PC-3 (cell line): ENCODE results near the gene UVSSA. TPM values are rescaled to one million over a fixed set of nuclear protein-coding genes. Genes with fewer than 3 reads are reported as not detected.

Experiments used
- ATAC-seq: fragments of 200-7000 bp; cut with Tn5 transposase; 2 replicates; pipeline ENCODE4 v1.9.1; 2020; ENCODE audit warnings: mild to moderate bottlenecking, moderate library complexity
- BruUV-seq: library from RNA; stranded (reverse); fragments of 400-500 nt; replicated peaks from 2 replicates; lab custom pipeline; 2021; lab: Mats Ljungman, UMichigan
- CTCF ChIA-PET: fragments of 300-600 bp; sonication (Branson Sonifier 250); formaldehyde crosslinking; loops from one replicate; lab custom pipeline; 2022; ENCODE audit warnings: antibody characterized with exemption; lab: Charles Lee
- POLR2A ChIA-PET: fragments of 300-600 bp; sonication (Branson Sonifier 250); formaldehyde crosslinking; loops from one replicate; lab custom pipeline; 2022; ENCODE audit warnings: antibody characterized with exemption; ENCODE audit not compliant: unreplicated experiment; lab: Charles Lee
- DNase-seq: peaks from one replicate; pipeline ENCODE4 v3.0.0-alpha.2; 2015
- H2AFZ ChIP-seq: fragments of 300-600 bp; sonication (generic); 2 replicates; pipeline ENCODE4 v1.6.0; 2016; ENCODE audit warnings: antibody characterized with exemption, low read length
- H3F3A ChIP-seq: fragments of 300-600 bp; sonication (generic); one replicate; pipeline ENCODE4 v1.6.0; 2017; ENCODE audit warnings: antibody characterized with exemption, low read length, control low read depth, mild to moderate bottlenecking; ENCODE audit not compliant: unreplicated experiment
- H3K27ac ChIP-seq: fragments of 300-600 bp; sonication (generic); 2 replicates; pipeline ENCODE4 v1.5.1; 2016; ENCODE audit warnings: mild to moderate bottlenecking, low read length
- H3K27me3 ChIP-seq: fragments of 300-600 bp; sonication (generic); 2 replicates; pipeline ENCODE4 v1.6.1; 2016; ENCODE audit warnings: low read length, mixed read lengths
- H3K36me3 ChIP-seq: fragments of 300-600 bp; sonication (generic); 2 replicates; pipeline ENCODE4 v1.6.1; 2016; ENCODE audit warnings: low read depth, mixed run types, low read length, mixed read lengths
- H3K4me1 ChIP-seq: fragments of 300-600 bp; sonication (generic); 2 replicates; pipeline ENCODE4 v1.5.1; 2016; ENCODE audit warnings: low read length; ENCODE audit not compliant: insufficient read depth
- H3K4me2 ChIP-seq: fragments of 300-600 bp; sonication (generic); 2 replicates; pipeline ENCODE4 v1.6.0; 2016; ENCODE audit warnings: low read length
- H3K4me3 ChIP-seq: fragments of 300-600 bp; sonication (generic); 2 replicates; pipeline ENCODE4 v1.5.1; 2016; ENCODE audit warnings: mild to moderate bottlenecking, low read length, mixed read lengths
- H3K79me2 ChIP-seq: fragments of 300-600 bp; sonication (generic); 2 replicates; pipeline ENCODE4 v1.6.1; 2017; ENCODE audit warnings: low read length, mixed read lengths
- H3K9ac ChIP-seq: fragments of 300-600 bp; sonication (generic); 2 replicates; pipeline ENCODE4 v1.6.0; 2016; ENCODE audit warnings: mild to moderate bottlenecking, low read length
- H3K9me2 ChIP-seq: fragments of 300-600 bp; sonication (generic); replicated peaks from 2 replicates; pipeline ENCODE4 v1.6.1; 2016; ENCODE audit warnings: mixed run types, low read length, mixed read lengths
- H3K9me3 ChIP-seq: fragments of 300-600 bp; sonication (generic); 2 replicates; pipeline ENCODE4 v1.6.1; 2016; ENCODE audit warnings: low read length, mixed read lengths
- H4K20me1 ChIP-seq: fragments of 300-600 bp; sonication (generic); 2 replicates; pipeline ENCODE4 v1.6.1; 2016; ENCODE audit warnings: low read length, mixed read lengths
- CTCF ChIP-seq: fragments of 300-600 bp; sonication (generic); conservative IDR thresholded peaks from 2 replicates; pipeline ENCODE4 v1.5.1; 2017; ENCODE audit warnings: antibody characterized with exemption, low read depth, mild to moderate bottlenecking, low read length
- EZH2 ChIP-seq: fragments of 300-600 bp; sonication (generic); IDR thresholded peaks from one replicate; pipeline ENCODE4 v1.6.1; 2017; ENCODE audit warnings: antibody characterized with exemption, mild to moderate bottlenecking, low read length; ENCODE audit not compliant: unreplicated experiment
- EZH2phosphoT487 ChIP-seq: fragments of 300-600 bp; sonication (generic); IDR thresholded peaks from 2 replicates; pipeline ENCODE4 v1.6.1; 2018; ENCODE audit warnings: mild to moderate bottlenecking, antibody characterized with exemption, low read length, borderline replicate concordance
- intact Hi-C: fragments of 100-400 bp; cut with micrococcal nuclease; formaldehyde crosslinking; loops from 2 replicates; pipeline ENCODE4 v1.9.0; 2023
- total RNA-seq: library from RNA; depleted of rRNA; stranded (reverse); fragments of >200 nt; gene quantifications from 2 replicates; pipeline ENCODE4 v1.2.3, GENCODE V29; 2014

Gene UVSSA
- total RNA-seq, 1 experiment from 2014 or later = 6.2 TPM

- CTCF ChIA-PET = no interaction called here
- TF ChIP-seq CTCF = no peak
- no peak for TF ChIP-seq EZH2
- TF ChIP-seq EZH2phosphoT487 = no peak
- Histone ChIP-seq H2AFZ (no peak overlapping the region), H3K9me3 (no peaks in the 10 kb centered on the region), H3K9ac (no peak overlapping the region), H3K79me2 (no peaks in the 10 kb centered on the region), H3K36me3 (no peaks in the 10 kb centered on the region), H3K27me3 (no peaks in the 10 kb centered on the region), H3K4me2 (no peak overlapping the region), H4K20me1 (no peaks in the 10 kb centered on the region), H3K4me1 (no peaks in the 10 kb centered on the region), H3K4me3 (no peak overlapping the region), H3K27ac (no peak overlapping the region), H3K9me2 (no peaks in the 10 kb centered on the region), H3F3A (no peaks in the 10 kb centered on the region)
- POLR2A ChIA-PET = no interaction called here
- no peak for DNase-seq
- BruUV-seq = no TSS peak
- intact Hi-C loops = no loop called here
- no peak for ATAC-seq
These were observed 21.5 kb downstream of the UVSSA start for GRCh38 chr4:1368421-1369090.

GRCh38 chr4:1369091-1369450 lies 22.1 kb downstream of the UVSSA start:
- BruUV-seq = no TSS peak
- H3K27me3 ChIP-seq = no peaks in the 10 kb centered on the region
- POLR2A ChIA-PET = no interaction called here
- H3K79me2 ChIP-seq = no peaks in the 10 kb centered on the region
- H3K9ac ChIP-seq = no peak overlapping the region
- no peaks in the 10 kb centered on the region for H3K9me2 ChIP-seq
- no peaks in the 10 kb centered on the region for H3F3A ChIP-seq
- ATAC-seq (no peak), DNase-seq (no peak)
- no peak overlapping the region for H3K27ac ChIP-seq
- H3K9me3 ChIP-seq = no peaks in the 10 kb centered on the region
- H2AFZ ChIP-seq = no peak overlapping the region
- no peak overlapping the region for H3K4me3 ChIP-seq
- no peaks in the 10 kb centered on the region for H3K36me3 ChIP-seq
- TF ChIP-seq CTCF (no peak), EZH2 (no peak), EZH2phosphoT487 (no peak)
- no peak overlapping the region for H3K4me2 ChIP-seq
- H3K4me1 ChIP-seq = no peaks in the 10 kb centered on the region
- intact Hi-C loops = no loop called here
- no peaks in the 10 kb centered on the region for H4K20me1 ChIP-seq
- CTCF ChIA-PET = no interaction called here

GRCh38 chr4:1369479-1370079 lies 22.6 kb downstream of the UVSSA start:
- CTCF ChIA-PET = no interaction called here
- no peaks in the 10 kb centered on the region for H3K36me3 ChIP-seq

More at GRCh38 chr4:1369479-1370079, 22.6 kb downstream of the UVSSA start:
- POLR2A ChIA-PET = no interaction called here
- H2AFZ ChIP-seq = no peak overlapping the region
- H3K4me2 ChIP-seq = no peak overlapping the region
- no peaks in the 10 kb centered on the region for H3K27me3 ChIP-seq
- TF ChIP-seq EZH2 (no peak), CTCF (no peak), EZH2phosphoT487 (no peak)
- no peaks in the 10 kb centered on the region for H3K9me2 ChIP-seq
- BruUV-seq = no TSS peak
- H3K9ac ChIP-seq = no peak overlapping the region
- intact Hi-C loops = no loop called here
- H3F3A ChIP-seq = no peaks in the 10 kb centered on the region
- no peak overlapping the region for H3K27ac ChIP-seq
- DNase-seq (no peak), ATAC-seq (no peak)
- H3K79me2 ChIP-seq = no peaks in the 10 kb centered on the region
- H4K20me1 ChIP-seq = no peaks in the 10 kb centered on the region
- no peaks in the 10 kb centered on the region for H3K9me3 ChIP-seq
- no peaks in the 10 kb centered on the region for H3K4me1 ChIP-seq
- H3K4me3 ChIP-seq = no peak overlapping the region
